ENCODE results near the gene NR1I3.
"Not testable (repeated sequence)": the region's sequence is repeated elsewhere in the genome, so short reads cannot be mapped to it uniquely, and the experiment has no call there.

NR1I3 gene

DNA sequence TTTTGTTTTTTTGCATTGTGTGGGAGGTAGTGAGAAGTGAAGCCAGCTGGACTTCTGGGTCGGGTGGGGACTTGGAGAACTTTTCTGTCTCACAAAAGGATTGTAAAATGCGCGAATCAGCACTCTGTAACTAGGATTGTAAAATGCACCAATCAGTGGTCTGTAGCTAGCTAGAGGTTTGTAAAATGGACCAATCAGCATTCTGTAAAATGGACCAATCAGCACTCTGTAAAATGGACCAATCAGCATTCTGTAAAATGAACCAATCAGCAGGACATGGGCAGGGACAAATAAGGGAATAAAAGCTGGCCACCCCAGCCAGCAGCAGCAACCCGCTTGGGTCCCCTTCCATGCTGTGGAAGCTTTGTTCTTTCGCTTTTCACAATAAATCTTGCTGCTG, 12.1 kb upstream of the NR1I3 start:
- DNase-seq: not testable (repeated sequence)

DNA sequence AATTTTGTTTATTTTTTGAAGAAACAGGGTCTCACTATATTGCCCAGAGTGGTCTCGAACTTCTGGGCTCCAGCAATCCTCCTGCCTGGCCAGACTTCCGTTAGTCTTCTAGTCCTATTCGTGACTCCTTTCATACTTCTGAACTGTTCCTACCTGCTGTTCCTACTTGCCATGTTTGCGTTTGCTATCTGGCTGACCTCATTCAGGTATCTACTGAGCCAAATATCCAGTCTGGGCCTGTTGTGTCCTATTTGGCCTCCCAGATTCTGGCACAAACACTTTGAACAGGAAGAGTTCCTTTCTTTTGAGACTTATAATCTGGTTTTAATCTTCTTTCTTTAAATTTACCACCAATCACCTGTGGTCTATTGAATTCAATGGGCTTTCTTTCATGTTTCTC, 6.9 kb upstream of the NR1I3 start:
- DNase-seq: no peak

DNA sequence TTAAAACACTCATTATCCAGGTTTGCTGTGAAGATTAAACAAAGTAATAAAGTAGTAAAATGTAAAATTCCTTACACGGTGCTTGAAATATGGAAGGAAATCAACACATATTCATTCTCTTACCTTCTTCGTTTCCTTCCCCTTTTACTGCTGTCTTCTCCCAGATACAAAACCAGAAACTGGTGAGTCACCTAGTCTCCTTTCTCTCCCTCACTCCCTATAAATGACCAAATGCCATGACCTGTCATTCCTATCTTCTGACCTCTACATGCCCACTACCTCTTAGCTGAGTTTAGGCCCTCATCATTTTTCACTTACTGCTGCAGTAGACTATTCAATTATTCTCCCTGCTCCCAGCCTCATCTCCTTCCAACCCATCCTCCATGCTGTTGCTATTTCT, 4.3 kb upstream of the NR1I3 start:
- no peak for DNase-seq

DNA sequence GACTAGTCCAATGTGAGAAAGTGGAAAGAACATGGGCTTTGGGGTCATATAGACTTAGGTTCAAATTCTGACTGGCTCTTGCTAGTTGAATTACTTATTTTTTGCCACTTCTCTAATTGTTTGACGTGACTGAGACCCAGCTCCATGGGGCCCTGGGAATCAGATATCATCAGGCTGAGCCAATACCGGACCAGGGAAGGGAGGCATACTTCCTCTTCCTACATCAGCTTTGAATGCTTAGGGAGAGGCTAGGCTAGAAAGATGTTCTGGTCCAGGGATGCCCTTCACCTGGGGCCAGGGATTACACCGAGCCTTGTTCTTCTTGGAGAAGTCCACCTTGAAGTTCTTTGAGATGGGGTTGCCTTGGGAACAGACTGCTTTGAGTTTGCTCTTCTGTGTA, 3.7 kb upstream of the NR1I3 start:
- DNase-seq: no peak

DNA sequence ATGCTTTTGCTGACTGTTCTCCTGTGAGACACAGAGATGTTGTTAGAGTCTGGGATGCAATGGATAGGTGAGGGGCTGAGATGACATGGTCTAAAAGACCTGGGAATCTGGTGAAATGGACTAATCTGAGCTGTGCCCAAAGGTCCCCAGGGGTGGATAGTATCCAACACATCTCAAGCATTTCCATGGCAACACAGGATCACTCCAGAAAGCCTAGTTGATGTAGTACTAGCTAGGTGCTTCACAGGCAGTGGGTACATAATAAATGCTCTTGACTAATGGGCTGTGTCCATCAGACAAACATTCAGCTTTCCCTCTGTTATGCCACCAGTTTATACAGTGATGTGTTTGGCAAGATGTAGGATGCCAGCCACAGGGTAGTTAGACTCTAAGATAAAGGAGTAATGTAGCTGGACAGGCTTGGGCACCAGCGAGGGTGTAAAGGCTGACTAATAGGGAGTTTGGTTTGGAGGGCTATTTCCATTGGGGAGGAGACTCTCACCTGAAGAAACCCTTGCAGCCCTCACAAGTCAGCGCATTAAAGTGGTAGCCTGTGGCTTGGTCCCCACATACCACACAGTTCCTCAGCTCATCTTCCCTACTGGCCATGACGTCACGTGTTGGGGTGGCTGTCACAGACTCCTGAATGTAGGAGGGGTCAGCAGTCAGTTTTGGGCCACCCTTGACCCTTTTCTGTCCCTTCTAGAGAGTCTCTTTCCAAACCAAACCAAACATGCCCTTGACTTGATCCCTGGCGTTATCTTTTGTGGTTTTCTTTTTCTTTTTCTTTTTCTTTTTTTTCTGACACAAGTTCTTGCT, 1.8 kb downstream of the NR1I3 start:
- no peak for DNase-seq

DNA sequence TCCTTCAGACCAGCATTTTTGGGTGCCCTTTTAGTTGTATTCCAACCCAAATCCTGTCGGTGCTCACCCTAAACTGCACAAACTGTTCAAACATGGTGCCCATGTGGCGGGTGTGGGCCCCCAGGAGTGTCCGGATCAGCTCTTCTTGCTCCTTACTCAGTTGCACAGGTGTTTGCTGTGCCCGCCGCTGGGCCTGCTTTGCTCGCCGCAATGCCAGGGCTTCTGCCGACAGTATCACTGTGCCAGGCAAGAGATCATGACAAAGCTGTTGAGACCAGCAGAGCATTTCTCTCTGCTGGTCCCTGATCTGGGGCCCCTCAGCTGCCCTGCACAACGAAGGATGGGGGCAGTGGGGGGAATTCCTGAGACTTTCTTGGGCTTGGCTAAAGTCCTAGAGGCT, 4.9 kb downstream of the NR1I3 start:
- no peak for DNase-seq

DNA sequence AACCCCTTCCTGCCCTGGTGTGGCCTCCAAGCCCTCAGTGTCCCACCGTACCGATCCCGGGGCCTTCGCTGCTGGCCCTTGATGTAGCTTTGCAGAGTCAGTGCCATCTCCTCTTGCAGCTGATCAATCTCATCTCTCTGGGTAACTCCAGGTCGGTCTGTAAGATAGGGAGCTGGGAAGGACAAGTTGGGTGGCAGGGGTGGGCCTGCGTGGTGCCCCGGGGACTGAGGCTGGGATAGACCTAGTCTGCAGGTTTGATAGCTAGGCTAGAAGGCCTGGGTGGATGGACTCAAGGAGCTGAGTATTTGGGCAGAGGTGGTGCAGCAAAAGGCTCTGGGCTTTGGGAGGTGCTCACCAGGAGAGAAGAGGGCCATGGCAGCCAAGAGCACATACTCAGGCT, 7.2 kb downstream of the NR1I3 start:
- no peak for DNase-seq

DNA sequence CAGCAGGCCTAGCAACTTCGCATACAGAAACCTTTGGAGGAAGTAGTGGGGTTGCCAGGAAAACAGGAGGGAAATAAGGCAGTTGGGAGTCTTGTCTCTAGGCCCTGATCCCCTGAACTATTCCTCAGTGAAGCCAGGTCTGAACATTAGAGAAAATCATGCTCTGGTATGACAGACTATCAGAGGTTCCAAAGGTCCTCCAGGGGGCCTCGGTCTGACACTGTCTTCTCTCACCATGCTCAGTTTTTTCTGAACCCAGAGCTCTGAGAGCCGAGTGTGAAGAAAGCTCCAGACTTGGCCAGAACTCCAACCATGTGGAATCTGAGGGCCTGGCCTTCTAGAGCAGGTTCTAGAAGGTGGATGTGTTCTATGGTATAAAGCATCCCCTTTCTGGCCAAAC, 8.1 kb downstream of the NR1I3 start:
- DNase-seq: no peak

DNA sequence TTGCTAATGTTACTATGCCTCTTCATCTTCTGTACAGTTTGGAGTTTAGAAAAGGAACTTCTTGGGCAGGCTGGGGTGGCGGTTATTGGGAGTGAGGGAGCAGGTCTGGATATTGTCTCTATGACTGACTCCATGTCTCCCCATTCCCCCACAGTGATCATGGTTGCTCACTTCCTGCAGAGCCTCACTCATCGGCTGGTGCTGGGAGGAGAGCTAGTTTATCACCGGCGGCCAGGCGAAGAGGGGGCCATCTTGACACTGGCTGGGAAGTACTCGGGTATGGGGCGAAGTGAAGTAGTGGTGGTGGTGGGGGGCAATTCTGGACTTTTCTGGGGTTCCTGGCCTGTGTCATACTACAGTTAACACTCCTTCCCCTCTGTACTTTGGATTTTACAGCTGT, 10.0 kb downstream of the NR1I3 start:
- no peak for DNase-seq

DNA sequence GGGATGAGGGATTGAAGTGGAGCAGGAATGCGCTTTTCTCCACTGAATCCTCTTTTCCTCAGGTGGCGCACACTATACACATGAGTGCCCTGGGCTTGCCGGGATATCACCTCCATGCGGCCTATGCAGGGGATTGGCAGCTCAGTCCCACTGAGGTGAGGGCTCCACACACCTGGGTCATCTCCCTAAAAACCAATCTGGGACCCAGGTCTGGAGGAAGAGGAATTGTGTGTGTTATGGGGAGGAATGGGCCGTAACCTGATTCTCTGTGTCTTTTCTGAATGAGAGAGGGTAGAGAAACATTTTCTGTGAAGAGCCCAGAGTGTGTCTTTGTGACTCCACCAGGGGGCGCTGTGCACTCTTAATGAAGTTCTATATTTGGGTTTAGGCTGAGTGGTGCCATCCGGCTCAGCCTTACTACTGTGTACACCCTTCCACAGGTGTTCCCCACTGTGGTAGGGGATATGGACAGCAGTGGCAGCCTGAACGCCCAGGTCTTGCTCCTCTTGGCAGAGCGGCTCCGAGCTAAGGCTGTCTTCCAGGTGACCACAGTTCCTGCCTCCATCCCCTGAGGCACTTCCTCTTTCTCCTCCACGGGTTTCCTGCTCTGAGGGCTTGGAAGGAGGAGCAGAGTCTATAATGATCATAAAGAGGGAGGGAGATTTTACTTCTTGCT, 10.7 kb downstream of the NR1I3 start:
- no peak for DNase-seq

DNA sequence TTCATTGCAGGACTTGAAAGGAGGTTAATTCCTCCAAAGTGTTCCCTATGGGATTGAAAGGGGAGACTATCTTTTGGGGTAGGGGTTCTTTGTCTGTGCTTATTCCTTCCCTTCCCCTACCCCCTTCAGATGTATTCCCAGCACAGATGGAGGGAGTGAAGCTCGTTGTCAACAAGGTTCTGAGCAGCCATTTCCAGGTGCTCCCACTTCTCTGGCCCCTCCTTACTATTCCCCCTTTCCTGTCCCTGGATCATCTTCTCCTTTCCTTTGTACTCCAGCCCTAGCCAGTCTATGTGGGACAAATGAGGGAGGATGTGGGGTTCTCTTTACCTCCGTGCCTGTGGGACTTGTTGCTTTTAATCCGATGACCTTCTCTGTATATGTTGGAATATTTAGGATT, 11.2 kb downstream of the NR1I3 start:
- no peak for DNase-seq

DNA sequence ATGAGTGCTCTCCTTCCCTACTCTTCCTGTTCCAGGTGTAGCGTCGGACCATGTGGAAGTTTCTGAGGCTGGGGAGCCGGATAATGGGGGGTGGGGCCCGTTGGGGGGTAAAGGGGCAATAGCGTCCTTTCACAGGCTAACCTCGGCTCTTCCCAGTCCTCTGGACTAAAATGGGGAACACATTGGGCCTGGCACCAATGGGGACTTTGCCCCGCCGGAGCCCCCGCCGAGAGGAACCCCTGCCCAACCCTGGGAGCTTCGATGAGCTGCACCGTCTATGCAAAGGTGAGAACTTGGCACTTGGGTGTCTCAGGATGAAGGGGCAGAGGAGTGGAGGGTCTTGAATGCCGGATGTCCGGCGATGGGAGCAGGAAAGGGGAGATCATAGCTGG, 11.7 kb downstream of the NR1I3 start:
- DNase-seq: no peak

DNA sequence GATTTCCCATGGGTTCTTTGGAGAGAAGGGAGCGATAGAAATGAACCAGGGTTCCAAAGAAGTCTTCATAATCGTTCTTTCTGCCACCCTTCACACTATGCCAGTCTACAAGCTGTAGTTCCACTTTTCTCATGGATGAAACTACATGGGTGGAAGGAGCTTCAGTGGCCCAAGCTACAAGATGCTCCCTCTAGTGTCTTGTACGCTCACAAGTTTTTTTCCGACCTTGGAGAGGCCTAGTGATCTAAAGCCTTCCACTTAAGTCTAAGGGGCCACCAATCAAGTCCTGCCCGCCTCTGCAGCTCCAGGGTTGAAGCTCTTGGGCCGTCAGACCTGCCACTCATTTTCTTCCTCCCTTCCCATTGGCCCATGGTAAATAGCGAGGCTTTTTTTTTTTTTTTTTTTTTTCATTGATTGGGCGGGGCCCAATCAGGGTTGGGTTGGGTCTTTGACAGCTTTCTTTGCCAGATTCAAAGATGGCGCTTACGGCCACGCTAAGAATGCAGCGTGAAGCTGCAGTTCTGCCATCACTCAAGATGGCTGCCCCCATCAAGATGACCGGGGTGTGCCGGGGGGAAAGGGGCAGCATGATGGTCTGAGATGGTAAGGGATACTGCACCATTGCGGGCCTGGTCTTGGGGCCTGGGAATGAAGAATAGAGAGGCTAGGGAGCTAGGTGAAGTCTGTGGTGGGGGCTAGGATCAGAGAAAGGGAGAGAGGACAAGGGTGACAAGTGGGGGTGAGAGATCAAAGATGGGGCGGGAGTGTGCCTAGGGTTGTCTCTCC, 12.3 kb downstream of the NR1I3 start, which contains the start of gene TOMM40L:
Gene TOMM40L (plus strand): TSS at position 527 of the 786 bp plus-strand sequence. CDS start 430 bp downstream, outside the sequence.
- DNase-seq: no peak

DNA sequence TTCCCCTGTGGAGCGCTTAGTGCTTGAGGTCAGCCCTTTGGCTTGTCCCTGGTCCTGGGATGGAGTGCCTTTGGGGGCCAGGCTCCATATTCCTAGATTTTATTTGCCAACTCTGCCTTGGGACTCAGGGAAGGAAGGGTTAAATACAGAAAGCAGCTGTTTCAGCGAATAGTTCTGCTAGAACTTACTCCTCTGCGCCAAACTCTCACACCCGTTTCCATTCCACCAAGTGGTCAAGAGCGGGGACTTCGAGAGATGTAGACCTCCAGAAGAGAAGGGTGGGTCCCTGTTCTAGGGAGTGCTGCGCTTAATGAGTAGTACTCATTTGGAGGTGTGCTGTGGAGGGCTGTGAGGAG, 12.8 kb downstream of the NR1I3 start:
- DNase-seq: no peak

DNA sequence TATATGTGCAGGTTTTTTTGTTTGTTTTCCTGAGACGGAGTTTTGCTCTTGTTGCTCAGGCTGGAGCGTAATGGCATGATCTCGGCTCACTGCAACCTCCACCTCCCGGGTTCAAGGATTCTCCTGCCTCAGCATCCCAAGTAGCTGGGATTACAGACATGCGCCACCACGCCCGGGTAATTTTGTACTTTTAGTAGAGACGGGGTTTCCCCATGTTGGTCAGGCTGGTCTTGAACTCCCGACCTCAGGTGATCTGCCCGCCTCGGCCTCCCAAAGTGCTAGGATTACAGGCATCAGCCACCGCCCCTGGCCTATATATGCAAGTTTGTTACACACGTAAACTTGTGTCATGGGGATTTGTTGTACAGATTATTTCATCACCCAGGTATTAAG, 13.3 kb downstream of the NR1I3 start:
- not testable (repeated sequence) for DNase-seq

DNA sequence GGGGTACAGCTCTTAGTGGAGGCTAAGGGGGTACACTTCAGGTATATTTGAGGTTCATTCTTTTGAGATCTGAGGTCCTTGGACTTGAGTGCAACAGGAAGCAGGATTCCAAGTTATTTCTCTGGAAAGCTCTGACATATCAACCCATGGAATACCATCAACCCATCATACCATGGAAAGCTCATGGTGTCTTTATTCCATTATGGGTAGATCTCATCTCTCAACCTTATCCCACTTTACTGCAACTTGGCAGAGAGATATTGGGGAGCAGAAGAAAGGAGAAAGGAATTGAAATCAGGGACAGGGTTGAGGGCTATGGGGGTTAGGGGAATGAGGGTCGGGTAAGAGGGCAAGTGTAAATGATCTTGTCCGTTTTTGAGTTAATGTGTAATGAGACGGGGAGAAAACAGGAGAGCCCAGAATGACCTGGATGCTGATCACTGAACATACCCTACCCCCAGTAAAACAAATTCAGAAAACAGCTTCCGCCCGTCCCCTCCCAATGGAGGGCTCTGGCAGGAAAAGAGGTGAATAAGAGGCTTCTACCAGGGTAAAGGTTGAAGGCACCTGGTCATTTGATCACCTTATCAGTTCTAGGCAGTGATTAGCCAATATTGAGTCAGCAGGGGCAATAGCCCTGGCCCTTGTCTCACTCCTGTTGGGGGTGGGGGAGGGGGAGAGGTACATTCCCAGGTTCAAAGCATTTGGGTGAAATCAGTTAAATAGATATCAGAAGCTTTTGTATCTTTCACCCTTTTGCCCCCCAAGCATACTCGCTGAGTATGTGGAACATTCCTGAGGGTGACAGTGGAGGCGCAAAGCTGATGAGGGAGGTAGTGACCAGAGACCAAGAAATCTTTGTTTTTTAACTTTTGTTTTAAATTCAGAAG, 14.0 kb downstream of the NR1I3 start:
- no peak for DNase-seq

DNA sequence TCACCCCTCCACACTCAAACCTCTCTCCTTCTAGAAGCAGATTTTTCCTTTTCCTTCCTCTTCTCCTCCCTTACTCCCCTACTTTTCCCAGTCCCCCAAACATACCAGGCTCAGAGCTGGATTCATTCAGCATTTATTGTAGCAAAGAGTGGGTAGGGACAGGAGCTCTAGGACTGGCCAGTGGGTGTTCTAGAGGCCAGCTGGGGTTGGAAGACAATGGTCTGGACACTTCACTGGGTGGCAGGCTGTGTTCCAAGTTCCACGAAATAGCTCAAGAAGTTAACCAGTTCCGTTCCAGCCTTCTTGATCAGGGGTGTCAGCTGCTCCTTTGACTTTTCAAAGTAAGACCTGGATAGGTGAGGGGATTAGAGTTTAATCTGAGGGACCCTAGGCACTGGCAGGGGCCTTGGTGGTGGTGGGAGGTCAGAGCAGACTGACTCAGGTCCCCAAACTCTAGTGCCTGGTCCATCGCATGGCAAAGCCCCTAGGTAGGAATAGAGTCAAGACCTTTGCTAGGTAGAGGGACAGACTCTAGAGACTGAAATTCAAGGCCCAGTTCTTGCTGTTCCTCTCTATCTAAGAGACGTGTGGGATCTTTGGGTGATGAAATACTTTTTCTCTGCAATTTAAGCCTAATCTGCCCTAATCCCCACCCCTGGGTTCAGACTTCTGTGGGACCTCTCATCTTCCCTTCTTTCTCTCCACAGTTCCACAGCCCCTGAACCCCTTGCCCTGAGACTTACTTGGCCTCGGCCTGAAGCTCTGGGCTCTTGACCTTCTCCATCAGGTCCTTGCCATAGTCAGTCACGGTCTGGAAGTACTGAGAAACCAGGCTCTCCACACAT, 15.6 kb downstream of the NR1I3 start:
- DNase-seq: no peak

DNA sequence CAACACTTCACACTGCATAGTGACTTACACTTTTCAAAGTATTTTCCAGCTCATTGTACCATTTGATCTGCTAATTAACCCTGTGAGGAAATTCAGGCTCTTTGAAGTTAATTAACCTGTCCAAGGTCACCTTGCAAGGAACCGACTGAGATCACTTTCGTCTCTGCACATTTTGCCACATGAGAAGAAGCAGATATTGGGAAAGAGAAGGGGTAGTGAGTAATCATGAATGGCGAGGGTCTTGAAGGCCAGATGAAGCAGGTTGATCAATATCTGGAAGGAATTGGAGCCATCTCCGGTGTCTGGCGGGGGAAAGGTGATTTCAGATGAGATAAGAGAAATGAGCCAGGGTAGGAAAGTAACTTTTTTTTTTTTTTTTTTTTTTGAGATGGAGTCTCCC, 18.0 kb downstream of the NR1I3 start:
- DNase-seq: no peak

DNA sequence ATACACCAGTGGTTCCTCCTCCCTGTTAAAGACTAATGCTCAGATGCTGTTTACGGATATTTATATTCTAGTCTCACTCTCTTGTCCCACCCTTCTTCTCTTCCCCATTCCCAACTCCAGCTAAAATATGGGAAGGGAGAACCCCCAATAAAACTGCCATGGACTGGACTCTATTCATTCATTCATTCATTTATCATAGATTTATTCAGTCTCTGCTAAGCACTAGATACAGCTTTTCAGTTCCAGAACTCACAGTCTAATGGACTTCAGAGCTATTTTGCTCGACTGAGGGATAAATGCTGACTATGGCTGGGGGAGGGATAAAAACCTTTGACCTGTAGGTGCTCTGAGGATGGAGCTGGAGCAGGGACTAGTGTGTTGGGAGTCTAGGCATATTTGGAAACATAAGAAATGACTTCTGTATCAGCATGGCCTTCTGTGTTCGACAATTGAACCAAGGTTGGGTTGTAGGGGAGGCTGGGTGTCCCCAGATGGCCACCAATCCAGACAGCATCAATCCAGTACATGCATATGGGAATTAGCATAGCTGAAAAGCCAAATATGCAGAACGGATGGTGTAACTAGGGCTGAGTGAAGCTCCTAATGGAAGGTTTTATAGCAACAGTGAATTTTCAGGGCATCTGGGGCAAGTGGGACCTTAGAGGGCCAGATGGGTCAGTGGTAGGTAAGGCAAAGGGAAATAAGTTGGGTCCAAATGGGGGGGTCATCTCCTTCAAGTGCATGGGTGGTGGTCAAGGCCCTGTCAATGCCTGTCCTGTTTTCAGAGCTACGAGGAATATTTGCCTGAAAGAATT, 18.7 kb downstream of the NR1I3 start:
- DNase-seq: no peak

DNA sequence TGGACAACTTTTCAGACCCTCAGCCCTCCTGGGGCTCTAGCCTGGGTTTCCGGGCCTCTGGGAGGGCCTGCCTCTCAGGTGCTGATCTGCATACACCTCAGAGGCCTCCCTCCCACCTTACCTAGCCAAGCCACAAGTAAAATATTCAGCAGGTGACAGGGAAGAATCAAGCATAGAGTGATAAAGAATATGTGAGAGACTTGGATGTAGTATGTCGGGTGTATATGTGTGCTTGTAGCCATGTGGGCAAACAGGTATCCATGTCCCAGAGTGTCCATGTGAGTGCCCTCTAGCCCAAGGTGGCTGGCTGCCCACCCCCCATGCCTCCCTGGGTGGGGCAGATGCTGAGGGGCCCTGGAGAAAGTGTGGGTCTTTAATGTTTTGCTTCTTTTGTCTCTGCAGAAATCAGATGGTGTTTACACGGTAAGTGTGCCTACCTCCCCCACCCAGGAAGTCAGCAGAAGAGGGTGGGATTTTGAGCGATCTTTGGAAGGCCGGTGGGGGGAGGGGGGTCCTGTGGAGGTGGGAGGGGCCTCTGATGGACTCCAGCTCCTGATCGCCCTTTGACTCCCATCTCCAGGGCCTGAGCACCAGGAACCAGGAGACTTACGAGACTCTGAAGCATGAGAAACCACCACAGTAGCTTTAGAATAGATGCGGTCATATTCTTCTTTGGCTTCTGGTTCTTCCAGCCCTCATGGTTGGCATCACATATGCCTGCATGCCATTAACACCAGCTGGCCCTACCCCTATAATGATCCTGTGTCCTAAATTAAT, 19.5 kb downstream of the NR1I3 start:
- DNase-seq: no peak
